Peyer's patch (tissue), 4 donors: ENCODE measurements around the gene TYRP1.

ENCODE experiments used
- POLR2A ChIP-seq, 2 donors: fragments of 450-650 bp; IDR thresholded peaks; one replicate each; pipeline ENCODE4 v1.5.1; 2017; ENCODE audit warnings: antibody characterized with exemption in 2 of 2, mild to moderate bottlenecking in 2 of 2, moderate library complexity in 2 of 2
- TF ChIP-seq, protein P1 (sequence below), 6 experiments: fragments of 450-650 bp in 4 of 6; fragments of 200-600 bp in 2 of 6; sonication (generic) in 1 of 6; IDR thresholded peaks; one replicate each; pipeline ENCODE4 v1.5.1; 2017 to 2019; ENCODE audit warnings: antibody characterized with exemption in 6 of 6, mild to moderate bottlenecking in 3 of 6, moderate library complexity in 1 of 6

GRCh38 chr9:12699529-12699928, 6.3 kb downstream of the TYRP1 start:
- TF ChIP-seq, protein P1, sequence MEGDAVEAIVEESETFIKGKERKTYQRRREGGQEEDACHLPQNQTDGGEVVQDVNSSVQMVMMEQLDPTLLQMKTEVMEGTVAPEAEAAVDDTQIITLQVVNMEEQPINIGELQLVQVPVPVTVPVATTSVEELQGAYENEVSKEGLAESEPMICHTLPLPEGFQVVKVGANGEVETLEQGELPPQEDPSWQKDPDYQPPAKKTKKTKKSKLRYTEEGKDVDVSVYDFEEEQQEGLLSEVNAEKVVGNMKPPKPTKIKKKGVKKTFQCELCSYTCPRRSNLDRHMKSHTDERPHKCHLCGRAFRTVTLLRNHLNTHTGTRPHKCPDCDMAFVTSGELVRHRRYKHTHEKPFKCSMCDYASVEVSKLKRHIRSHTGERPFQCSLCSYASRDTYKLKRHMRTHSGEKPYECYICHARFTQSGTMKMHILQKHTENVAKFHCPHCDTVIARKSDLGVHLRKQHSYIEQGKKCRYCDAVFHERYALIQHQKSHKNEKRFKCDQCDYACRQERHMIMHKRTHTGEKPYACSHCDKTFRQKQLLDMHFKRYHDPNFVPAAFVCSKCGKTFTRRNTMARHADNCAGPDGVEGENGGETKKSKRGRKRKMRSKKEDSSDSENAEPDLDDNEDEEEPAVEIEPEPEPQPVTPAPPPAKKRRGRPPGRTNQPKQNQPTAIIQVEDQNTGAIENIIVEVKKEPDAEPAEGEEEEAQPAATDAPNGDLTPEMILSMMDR (IDR thresholded peaks at IDR 0.05) = no peak
- no peak for TF ChIP-seq POLR2A (IDR thresholded peaks at IDR 0.05)
